WTC11 (cell line): ENCODE measurements around the gene NDUFA6.
"Not testable (repeated sequence)": the region's sequence is repeated elsewhere in the genome, so short reads cannot be mapped to it uniquely, and the experiment has no call there.

Experiments used
- CTCF ChIP-seq: fragments of 200-600 bp; IDR thresholded peaks from 2 replicates; pipeline ENCODE4 v1.8.0; 2022; ENCODE audit warnings: antibody characterized with exemption
- ZNF232 ChIP-seq: sonication (generic); formaldehyde crosslinking; IDR thresholded peaks from 2 replicates; pipeline ENCODE4 v1.8.0; 2022; ENCODE audit warnings: mild to moderate bottlenecking, missing genetic modification reagents
- ZNF281 ChIP-seq: sonication (generic); formaldehyde crosslinking; IDR thresholded peaks from 2 replicates; pipeline ENCODE4 v1.8.0; 2023; ENCODE audit warnings: mild to moderate bottlenecking, missing genetic modification reagents

GRCh38 chr22:42115420-42115830, 24.9 kb upstream of the NDUFA6 start:
- TF ChIP-seq CTCF; ZNF232; ZNF281 (CRISPR knock-in tag): not testable (repeated sequence)
